Glutamatergic neuron (in vitro differentiated cells): ENCODE data around the gene MLLT1. TPM values are rescaled to one million over a fixed set of nuclear protein-coding genes. Genes with fewer than 3 reads are reported as not detected.

Experiments used
- DNase-seq: peaks from one replicate; pipeline ENCODE4 v3.0.0; 2022
- H3K27ac Mint-ChIP-seq: one replicate; pipeline ENCODE4 v1.8.0; 2020; ENCODE audit warnings: mild to moderate bottlenecking, mixed read lengths, inconsistent platforms; ENCODE audit not compliant: unreplicated experiment
- H3K27me3 Mint-ChIP-seq: one replicate; pipeline ENCODE4 v1.8.0; 2020; ENCODE audit warnings: mild to moderate bottlenecking, moderate library complexity, mixed read lengths, inconsistent platforms; ENCODE audit not compliant: unreplicated experiment
- H3K36me3 Mint-ChIP-seq: one replicate; pipeline ENCODE4 v1.8.0; 2020; ENCODE audit warnings: mild to moderate bottlenecking, mixed read lengths, inconsistent platforms; ENCODE audit not compliant: unreplicated experiment
- H3K4me1 Mint-ChIP-seq: one replicate; pipeline ENCODE4 v1.8.0; 2020; ENCODE audit warnings: mild to moderate bottlenecking, low read depth, mixed read lengths, inconsistent platforms; ENCODE audit not compliant: unreplicated experiment
- H3K4me3 Mint-ChIP-seq: one replicate; pipeline ENCODE4 v1.8.0; 2020; ENCODE audit warnings: mild to moderate bottlenecking, mixed read lengths, inconsistent platforms; ENCODE audit not compliant: unreplicated experiment
- H3K9me3 Mint-ChIP-seq: one replicate; pipeline ENCODE4 v1.8.0; 2020; ENCODE audit warnings: mild to moderate bottlenecking, moderate library complexity, mixed read lengths, inconsistent platforms; ENCODE audit not compliant: unreplicated experiment
- CTCF ChIP-seq: fragments of 200-600 bp; sonication (generic); IDR thresholded peaks from one replicate; pipeline ENCODE4 v1.5.0; 2021; ENCODE audit not compliant: partially characterized antibody, unreplicated experiment
- total RNA-seq: library from RNA; stranded (reverse); fragmentation: NEBNext Ultra II Directional; extraction: Animal tissue kit (Norgen Biotek cat#: 25700); gene quantifications from one replicate; pipeline ENCODE4 v1.2.1, GENCODE V29; 2021; ENCODE audit not compliant: unreplicated experiment

Gene MLLT1
- total RNA-seq, 1 donor from 2014 or later = 52.9 TPM

- Mint-ChIP-seq H3K4me1 (peaks cover 46% of the 10 kb centered on the region), H3K27me3 (peaks cover 23% of the 10 kb centered on the region)
Observed at GRCh38 chr19:6235031-6235951, 44.5 kb downstream of the MLLT1 start.

GRCh38 chr19:6234527-6234926 lies 45.2 kb downstream of the MLLT1 start:
- Mint-ChIP-seq H3K27me3 (peaks cover 23% of the 10 kb centered on the region), H3K36me3 (peaks cover 5% of the 10 kb centered on the region), H3K4me1 (peaks cover 40% of the 10 kb centered on the region), H3K4me3 (peak overlapping the region; percentile 49), H3K9me3 (peaks cover 13% of the 10 kb centered on the region), H3K27ac (peak overlapping the region; percentile 64)
- no peak for TF ChIP-seq CTCF
- DNase-seq = no peak

More at GRCh38 chr19:6235031-6235951, 44.5 kb downstream of the MLLT1 start:
- H3K36me3 Mint-ChIP-seq = peaks cover 5% of the 10 kb centered on the region
- TF ChIP-seq CTCF = no peak
- DNase-seq = no peak
- no peak overlapping the region for H3K4me3 Mint-ChIP-seq
- peaks cover 13% of the 10 kb centered on the region for H3K9me3 Mint-ChIP-seq
- peak overlapping the region; percentile 64 for H3K27ac Mint-ChIP-seq

GRCh38 chr19:6233827-6234511 lies 45.8 kb downstream of the MLLT1 start:
- H3K27ac Mint-ChIP-seq = peak overlapping the region; percentile 64
- peaks cover 23% of the 10 kb centered on the region for H3K27me3 Mint-ChIP-seq
- peak; percentile 35 for DNase-seq
- no peak for TF ChIP-seq CTCF
- peaks cover 15% of the 10 kb centered on the region for H3K9me3 Mint-ChIP-seq
- H3K4me1 Mint-ChIP-seq = peaks cover 38% of the 10 kb centered on the region
- H3K36me3 Mint-ChIP-seq = peaks cover 5% of the 10 kb centered on the region
- H3K4me3 Mint-ChIP-seq = peak overlapping the region; percentile 49

- no peak for TF ChIP-seq CTCF
- Mint-ChIP-seq H3K27ac (peak overlapping the region; percentile 43), H3K4me1 (peaks cover 35% of the 10 kb centered on the region), H3K9me3 (peaks cover 15% of the 10 kb centered on the region), H3K4me3 (no peak overlapping the region), H3K27me3 (peaks cover 24% of the 10 kb centered on the region), H3K36me3 (peaks cover 5% of the 10 kb centered on the region)
- DNase-seq = no peak
Observed at GRCh38 chr19:6233056-6233826, 46.5 kb downstream of the MLLT1 start.
